NCI-H1105 treated with DMSO at 0.1 percent for 48 hours (cell line): ENCODE measurements around the gene FBXL19.
A peak's percentile ranks its signal among the peaks of the same experiment; 100 is the strongest.

Experiments used
- DNase-seq: peaks from one replicate; lab custom pipeline; 2025; lab: John Stamatoyannopoulos, UW

The FBXL19 gene

DNA sequence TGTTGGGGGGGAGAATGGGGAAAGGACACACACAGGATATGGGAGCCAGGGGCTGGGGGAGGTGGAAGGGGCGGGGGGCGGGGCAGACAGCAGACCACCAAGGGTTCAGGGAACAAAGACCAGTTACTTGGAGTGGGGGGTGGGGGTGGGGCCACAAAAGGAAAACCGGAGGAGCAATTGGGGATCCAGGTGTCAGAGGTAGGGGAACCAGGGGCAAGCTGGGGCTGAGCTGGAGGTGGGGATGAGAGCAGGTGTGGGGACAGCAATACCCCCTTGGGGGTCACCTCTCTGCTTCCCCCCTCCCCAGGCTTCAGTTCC, 24.1 kb downstream of the FBXL19 start:
- DNase-seq = no peak

DNA sequence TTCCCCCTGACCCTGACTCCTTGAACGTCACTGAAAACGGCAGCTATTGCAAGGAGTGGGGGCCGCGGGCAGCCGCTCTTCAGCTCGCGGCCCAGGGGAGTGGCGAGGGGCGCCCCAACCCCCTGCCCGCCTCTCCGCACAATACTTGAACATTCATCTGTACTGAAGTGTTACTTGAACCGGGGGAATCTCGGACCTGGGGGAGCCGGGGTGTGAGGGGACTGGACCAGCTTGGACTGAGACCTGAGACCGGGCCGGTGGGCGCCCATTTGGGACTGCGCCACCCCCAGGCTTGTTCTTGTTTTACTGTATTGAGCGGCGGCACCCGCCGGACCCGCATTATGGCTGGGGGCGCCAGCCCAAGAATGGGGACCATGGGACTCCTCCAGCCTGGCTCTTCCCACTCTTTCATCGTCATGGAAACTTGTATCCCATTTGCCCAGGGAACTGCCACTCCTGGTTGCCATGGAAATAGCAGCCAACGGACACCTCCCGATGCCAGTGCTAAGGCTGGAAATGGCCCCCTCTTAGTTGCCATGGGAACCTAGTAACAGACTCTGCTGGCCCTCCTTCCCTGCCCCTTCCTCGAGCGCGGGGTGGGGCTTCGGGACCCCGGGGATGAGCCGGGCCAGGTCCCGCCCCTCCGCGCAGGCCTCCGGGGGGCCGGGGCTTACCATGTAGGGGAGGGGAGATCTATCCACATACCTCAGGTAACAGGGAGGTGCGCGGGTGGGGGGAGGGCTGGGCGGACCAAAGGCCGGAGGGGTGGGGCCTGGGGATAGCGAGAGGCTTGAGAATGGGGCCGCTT, 24.7 kb downstream of the FBXL19 start:
- peak; percentile 97 for DNase-seq

DNA sequence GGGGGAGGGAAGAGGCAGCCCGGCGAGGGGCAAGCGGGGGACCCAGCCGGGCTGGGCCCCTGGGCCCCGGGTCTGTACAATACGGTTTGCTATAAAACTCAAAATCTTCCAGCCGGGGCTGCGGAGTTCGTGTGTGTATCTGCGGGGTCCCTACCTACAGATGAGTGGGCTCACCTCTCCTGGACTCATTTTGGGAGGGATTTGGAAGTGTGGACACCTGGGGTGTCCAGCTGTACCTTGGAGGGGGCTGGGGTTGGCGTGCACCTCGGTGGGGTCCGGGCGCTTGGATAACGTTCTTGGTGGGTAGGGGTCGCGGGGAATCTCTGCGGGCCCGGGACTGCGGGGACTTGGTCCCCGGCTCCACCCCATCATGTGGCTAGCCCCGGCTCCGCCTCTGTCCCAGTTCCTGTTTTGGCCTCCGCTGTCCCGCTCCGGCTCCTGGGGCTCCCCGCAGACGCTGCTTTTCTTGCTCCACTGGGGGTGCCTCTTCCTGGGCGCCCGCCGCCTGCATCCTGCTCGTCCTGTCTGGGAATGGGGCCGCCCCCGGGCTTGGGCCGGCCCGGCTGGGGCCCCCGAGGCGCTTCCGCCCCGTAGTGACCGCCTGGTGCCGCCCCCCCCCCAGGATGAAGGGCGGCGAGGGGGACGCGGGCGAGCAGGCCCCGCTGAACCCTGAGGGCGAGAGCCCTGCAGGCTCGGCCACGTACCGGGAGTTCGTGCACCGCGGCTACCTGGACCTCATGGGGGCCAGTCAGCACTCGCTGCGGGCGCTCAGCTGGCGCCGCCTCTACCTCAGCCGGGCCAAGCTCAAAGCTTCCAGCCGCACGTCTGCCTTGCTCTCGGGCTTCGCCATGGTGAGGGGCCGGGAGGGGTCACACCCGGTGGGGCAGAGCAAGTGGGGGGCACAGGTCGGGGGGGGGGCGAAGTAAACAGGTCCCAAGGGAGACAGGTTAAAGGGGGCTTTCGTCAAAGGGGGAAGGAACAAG, 25.6 kb downstream of the FBXL19 start, which contains the start of gene ORAI3:
ORAI3 (plus strand) TSS at position 402 of the 983 bp plus-strand sequence; CDS start at position 624, 222 bp downstream.
- DNase-seq = peak; percentile 32

DNA sequence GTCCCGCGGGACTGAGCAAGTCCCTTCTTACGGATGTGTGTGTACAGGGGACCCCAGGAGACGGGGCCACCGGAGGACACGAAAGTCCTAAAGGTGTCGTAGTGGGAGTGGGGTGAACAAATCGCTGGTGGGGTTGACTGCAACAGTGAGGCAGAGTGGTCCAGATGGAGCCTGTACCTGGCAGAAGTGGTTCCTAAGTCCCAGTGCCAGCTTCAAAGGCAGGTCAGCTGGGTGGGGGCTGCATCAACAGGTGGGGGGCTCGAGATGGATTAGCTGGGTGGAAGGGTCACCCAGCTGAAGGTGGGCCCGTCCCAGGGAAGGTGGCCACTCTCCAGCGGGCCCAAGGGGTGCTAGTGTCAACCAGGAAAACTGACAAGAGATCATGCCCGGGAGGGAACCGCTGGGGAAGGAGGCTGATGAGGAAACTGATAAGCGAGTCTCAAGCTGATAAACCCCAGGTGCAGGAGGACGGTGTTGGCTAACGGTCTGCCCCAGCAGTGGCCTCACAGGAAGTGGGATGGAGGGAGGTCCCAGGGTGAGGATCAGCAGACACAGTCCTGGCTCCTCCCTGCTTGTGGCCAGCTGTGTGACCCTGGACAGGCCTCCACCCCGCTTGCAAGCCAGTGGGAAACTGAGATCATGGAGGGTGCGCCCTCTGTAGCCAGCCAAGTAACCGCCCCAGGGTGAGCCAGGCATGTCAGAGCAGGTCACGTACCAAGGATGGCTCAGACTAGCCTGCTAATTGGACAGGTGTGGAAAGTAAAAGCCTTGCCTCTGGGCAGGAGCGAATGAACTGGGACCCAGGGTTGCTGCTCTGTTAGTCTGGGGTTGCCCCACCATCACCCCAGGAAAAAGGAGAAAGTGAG, 26.5 kb downstream of the FBXL19 start:
- DNase-seq = no peak

DNA sequence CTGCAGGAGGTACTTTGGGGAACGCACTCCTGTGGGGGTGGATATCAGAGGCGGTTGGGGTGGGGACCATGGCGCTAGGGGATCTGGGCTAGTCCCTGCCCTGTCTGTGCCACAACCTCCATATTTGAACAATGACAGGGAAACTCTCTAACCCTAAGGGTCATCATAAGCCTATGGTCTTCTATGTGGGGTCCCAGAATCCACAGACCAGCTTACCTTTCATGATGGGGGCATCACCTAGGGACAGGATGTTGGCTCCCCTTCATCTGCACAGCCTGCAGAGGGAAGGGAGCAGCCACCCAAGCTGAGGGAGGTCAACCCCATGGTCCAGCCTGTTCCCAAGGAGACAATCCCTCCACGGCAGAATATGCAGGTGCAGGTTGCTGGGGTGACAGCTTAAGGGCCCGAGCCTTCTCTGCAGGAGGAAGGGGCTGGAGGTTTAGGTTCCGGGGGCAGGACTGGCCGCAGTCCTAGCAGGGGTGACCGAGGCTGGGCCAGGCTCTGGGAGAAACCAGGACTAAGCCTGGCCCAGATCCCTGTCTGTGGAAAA, 27.2 kb downstream of the FBXL19 start:
- no peak for DNase-seq

DNA sequence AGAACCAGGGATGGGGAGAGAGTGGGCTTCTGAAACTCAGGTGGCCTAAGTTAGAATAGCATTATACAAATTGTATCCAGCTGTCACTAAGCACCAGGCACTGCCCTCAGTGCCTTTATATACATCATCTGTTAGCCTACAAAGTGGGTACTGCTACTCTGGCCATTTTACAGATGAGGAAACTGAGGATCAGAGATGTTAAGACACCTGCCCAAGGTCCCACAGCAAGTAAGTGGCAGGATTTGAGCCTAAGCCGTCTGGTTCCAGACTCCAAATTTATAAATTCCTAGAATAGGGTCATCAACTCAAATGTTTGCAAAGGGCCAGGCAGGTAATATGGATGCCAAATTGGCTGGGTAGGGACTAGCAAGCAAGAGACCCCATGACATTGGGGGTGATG, 27.8 kb downstream of the FBXL19 start:
- DNase-seq = no peak

DNA sequence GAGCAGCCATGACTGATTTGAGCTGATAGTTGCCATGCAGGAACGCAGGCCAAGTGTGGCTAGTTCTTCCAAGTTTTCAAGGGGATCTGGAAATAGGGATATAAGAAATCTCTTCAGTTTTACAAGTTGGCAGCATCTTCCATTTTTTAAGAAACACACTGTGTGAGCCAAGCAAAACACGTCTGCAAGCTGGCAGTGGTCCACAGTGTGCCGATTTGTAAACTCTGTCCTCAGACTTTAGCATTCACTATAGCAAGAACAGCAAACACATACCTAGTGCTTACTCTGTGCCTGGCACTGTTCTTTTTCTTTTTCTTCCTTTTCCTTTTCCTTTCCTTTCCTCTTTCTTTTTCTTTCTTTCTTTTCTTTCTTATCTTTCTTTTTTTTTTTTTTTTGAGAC, 28.4 kb downstream of the FBXL19 start:
- no peak for DNase-seq

DNA sequence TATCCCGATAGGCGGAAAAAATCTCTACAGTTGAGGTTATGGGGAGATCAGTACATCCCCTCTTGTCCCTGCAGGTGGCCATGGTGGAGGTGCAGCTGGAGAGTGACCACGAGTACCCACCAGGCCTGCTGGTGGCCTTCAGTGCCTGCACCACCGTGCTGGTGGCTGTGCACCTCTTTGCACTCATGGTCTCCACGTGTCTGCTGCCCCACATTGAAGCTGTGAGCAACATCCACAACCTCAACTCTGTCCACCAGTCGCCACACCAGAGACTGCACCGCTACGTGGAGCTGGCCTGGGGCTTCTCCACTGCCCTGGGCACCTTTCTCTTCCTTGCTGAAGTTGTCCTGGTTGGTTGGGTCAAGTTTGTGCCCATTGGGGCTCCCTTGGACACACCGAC, 29.7 kb downstream of the FBXL19 start:
- no peak for DNase-seq

DNA sequence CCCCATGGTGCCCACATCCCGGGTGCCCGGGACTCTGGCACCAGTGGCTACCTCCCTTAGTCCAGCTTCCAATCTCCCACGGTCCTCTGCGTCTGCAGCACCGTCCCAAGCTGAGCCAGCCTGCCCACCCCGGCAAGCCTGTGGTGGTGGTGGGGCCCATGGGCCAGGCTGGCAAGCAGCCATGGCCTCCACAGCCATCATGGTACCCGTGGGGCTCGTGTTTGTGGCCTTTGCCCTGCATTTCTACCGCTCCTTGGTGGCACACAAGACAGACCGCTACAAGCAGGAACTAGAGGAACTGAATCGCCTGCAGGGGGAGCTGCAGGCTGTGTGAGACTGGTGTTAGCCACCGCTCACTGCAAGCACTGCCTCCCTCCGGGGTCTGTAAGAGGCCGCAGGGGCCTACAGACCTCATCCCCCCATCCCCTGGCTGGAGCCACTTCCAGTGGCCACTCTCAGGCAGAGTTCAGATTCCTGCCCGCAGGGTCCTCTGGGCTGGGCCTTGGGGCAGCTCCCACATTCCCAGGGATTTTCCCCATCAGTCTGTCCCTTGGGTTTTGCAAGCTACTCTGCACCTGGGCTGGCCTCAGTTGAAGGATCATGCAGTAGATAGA, 30.2 kb downstream of the FBXL19 start:
- peak; percentile 71 for DNase-seq

DNA sequence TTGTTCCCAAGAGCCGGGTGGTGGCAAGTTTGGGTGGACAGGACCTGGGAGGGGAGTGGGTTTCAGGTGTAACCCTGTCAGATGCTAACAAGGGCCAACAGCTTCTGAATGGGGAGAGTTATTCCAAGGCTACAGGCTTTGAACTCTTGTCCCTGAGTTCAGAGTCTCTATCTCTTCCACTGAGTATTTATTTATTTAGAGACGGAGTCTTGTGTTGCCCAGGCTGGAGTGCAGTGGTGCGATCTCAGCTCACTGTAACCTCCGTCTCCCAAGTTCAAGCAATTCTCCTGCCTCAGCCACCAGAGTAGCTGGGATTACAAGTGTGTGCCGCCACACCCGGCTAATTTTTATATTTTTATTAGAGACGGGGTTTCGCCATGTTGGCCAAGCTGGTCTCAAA, 31.6 kb downstream of the FBXL19 start:
- DNase-seq = no peak

DNA sequence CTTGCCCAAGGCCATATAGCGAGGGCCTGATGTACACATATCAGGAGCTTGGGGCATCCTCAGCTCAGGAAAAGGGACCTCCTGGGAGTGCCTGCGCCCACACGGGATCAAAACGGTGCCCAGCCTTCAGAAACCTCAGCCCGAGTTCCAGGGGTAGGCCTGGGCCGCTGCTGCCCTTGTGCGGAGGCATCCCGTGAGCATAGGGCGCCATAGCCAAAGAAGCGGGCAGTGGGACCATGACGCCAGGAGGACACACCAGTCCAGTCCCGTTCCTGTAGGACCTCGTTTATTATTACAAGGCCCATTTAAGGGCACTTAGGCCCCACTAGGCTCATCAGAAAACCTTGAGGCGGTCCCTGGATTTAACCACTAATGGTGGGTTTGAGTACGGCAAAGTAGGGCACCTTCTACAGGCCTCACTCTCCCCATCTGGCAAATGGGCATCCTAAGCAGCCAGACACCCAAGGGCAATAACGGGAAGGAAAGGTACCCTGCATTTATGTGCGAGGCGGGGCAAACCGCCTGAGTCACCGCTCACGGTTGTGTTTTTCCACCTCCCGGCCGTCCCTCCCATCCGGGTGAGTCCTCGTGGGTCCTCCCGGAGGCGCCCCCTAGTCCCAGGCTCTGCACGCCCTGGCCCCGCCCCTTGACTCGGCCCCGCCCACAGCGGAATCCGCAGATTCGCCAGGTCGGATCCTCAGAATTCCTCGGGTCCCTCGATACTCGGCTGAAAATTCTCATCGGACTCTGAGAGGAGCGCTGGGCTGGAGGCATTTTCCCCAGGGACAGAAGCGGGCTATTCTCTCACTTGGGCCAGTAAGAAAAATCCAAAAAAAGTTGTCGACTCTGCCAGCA, 33.5 kb downstream of the FBXL19 start:
- DNase-seq = peak; percentile 47

DNA sequence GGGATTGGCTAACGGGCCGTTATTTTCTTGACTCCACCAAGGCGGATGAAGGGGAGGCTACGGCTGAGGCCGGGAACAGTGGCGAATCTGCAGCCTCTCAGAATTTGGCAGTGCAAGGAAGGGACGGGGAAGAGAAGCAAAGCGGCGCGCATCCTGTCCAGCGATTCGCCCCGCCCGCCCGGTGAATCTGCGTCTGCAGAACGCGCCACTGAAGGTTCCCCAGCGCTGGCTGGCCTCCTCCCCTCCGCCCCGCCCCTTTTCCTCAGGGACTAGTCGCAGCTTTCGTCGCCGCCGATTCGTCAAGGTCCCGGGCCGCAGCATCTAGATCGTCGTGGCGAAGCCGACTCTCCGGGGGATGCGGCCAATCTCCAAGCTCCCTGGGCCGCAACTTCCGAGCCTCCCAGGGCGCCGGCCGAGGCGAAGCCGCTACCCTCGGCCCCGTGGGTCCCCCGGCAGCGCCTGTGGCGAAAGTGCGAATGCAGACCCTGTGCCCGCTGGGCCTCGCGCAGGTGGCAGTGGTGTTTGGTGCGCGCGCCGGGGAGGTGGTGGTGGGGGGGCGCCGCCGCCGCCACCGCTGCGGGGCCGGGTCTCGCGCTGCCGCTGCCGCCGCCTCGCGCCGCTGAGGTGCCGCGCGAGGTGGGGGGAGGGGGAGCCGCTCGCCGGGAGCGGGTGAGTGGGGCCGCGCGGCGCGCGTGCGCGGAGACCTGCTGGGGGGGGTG, 34.2 kb downstream of the FBXL19 start, which contains the start of gene SETD1A:
SETD1A (plus strand) TSS at position 299 of the 719 bp plus-strand sequence. CDS start 978 bp downstream, outside the sequence.
- DNase-seq = peak; percentile 88

DNA sequence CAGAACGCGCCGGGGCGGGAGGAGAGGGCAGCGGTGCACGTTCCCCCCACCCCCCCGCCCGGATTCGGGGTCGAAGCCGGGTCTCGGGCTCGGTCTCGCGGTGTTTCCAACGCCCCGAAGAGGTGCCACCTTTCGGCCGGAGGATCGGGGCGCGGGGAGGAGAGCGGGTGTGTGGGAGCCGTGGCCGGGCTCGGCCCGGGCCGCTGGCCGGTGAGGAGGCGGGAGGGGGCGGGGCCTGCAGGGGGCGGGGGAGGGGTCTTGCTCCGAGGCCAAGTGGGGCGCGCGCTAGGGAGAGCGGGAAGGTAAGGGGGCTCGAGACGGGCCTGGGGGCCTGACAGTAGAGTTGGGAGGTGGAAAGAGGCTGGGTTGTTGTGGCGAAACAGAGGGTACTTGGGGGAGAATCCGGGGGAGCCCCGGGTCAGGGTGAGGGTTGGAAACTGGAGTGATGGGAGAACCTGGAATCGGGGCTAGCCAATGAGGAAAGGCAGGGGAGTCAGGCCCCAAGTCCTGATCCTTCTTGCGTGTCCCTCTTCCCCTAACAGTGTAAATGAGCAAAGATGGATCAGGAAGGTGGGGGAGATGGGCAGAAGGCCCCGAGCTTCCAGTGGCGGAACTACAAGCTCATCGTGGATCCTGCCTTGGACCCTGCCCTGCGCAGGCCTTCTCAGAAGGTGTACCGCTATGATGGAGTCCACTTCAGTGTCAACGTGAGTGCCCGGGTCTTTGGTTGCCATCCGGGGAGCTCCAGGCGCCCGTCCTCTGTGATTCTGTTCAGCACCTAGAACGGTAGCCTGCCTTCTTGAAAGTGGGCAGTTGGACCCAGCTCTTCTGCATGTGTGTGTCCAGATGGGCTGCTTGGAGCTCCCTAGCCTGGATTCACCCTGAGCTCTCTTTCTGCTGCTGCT, 35.1 kb downstream of the FBXL19 start:
- DNase-seq = peak; percentile 32

DNA sequence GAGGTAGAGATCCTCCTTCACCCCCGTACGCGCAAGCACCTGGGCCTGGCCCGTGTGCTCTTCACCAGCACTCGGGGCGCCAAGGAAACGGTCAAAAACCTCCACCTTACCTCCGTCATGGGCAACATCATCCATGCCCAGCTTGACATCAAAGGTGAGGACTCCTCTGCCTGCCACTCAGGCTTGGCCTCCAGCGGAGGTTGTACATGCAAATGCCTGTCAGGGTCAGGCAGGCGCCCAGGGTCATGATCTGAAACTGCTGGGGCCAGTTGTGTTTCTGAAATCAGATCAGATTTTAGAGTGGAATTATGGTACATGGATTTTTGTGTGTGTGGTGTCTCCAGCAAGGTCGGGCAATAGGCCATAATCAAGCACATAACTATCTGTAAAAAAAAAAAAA, 38.0 kb downstream of the FBXL19 start:
- DNase-seq = no peak

DNA sequence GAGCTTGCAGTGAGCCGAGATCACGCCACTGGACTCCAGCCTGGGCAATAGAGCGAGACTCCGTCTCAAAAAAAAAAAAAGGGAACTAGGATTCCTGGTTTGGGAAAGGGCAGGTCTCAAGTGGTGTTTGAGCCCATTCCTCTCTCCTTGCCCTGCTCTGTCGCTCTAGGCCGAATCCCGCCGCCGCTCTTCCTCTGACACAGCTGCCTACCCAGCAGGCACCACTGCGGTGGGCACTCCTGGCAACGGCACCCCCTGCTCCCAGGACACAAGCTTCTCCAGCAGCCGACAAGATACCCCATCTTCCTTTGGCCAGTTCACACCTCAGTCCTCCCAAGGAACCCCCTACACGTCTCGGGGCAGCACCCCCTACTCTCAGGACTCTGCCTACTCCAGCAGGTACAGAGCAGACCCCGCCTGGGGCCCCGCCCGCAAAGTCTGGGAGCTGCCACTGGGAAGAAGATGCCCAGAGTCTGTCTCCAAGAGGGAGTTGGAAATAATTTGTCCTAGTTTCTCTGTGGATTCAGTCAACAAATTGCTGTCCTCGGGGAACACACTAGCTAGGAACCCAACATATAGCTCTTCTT, 40.6 kb downstream of the FBXL19 start:
- DNase-seq = no peak

DNA sequence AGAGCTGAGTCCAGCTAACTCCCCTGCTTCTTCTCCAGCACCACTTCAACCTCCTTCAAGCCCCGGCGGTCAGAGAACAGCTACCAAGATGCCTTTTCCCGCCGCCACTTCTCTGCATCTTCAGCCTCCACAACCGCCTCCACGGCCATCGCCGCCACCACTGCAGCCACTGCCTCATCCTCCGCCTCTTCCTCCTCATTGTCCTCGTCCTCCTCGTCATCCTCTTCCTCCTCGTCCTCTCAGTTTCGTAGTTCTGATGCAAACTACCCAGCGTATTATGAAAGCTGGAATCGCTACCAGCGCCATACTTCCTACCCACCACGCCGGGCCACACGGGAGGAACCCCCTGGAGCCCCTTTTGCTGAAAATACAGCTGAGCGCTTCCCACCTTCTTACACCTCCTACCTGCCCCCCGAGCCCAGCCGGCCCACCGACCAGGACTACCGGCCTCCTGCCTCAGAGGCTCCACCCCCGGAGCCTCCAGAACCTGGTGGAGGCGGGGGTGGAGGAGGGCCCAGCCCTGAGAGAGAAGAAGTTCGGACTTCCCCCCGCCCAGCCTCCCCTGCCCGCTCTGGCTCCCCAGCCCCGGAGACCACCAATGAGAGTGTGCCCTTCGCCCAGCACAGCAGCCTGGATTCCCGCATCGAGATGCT, 41.3 kb downstream of the FBXL19 start:
- no peak for DNase-seq

DNA sequence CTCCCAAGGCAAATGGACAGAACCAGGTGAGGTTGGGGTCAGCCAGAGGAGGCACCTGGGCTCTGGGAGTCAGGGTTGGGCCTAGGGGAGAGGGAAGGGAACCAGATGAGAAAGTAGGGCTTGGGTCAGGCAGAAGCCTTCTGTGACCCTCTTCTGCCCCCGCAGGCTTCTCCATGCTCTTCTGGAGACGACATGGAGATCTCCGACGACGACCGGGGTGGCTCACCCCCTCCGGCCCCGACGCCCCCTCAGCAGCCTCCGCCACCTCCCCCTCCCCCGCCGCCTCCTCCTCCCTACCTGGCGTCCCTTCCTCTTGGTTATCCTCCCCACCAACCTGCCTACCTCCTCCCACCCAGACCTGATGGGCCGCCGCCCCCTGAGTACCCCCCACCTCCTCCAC, 42.1 kb downstream of the FBXL19 start:
- DNase-seq = no peak
